GM21825 (cell line): ENCODE results near the gene PLCD4.

ENCODE experiments used
- ATAC-seq: cut with Tn5 transposase; IDR thresholded peaks from one replicate; pipeline ENCODE4 v1.9.1; 2021; ENCODE audit warnings: mild to moderate bottlenecking, moderate library complexity; ENCODE audit not compliant: unreplicated experiment

The PLCD4 gene

DNA sequence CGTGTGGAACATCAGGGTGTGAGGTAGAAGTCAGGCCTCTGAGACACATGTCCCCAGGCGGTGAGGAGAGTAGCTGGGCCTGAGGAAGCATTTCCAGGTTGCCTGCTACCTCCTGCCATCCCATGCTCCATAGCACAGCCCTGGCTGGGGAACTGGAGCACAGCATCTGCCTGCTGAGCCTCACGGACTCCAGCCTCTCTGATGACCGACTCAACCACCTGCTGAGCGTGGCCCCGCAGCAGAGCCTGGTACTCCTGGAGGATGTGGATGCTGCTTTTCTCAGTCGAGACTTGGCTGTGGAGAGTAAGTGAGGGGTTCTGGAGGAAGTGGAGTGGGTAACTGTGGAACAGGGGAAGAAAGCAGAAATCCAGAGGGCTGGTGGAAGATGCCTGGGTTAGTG, 54.7 kb downstream of the PLCD4 start:
- no peak for ATAC-seq

DNA sequence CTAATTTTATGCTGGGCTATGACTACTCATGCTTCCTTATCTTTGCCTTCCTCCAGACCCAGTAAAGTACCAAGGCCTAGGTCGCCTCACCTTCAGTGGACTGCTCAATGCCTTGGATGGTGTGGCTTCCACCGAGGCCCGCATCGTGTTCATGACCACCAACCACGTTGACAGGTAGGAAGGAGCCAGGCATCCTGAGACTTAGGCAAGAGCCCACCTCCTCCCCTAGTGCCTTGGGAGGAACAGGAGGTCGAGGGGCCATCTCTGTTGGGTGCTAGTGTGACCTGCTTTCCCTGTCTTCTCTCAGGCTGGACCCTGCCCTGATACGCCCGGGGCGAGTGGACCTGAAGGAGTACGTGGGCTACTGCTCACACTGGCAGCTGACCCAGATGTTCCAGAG, 55.1 kb downstream of the PLCD4 start:
- ATAC-seq = no peak

DNA sequence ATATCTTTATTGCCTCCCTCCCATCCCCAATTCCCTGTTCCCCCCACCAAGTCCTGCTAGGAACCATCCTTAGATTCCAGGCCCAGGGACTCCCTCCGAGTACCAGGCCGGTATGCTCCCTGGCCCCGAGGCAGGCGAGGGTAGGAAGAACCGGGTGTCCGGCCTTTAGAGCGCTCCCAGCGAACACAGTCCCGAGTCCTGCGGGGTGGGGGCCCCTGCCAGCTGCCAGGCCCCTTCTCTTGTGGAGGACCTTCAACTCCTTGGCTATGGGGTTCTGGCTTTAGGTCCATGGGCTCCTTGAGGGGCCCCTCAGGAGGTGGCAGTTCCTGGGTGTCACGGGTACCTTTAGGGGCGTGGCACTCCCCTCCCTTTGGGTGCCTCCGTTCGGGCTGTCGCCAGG, 56.2 kb downstream of the PLCD4 start:
- ATAC-seq = no peak

DNA sequence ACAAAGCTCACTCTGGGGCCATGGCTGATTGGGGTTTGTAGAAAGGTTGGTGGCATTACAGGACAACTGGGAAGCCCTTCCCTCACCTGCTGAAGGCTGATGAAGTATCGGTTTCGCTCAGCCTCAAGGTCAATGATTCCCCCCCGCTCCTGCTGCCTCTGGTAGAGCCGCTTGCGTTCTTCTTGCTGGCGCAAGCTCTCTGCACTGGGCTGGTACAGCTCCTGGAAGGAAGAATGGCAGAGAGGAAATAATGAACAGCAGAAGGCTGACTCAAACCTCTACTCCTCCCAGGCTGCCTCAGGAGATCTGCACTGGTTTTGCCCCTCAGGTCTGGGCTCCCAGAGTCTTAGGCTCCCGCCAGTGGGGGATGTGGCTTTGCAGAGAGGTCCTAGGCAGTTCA, 57.0 kb downstream of the PLCD4 start:
- no peak for ATAC-seq

DNA sequence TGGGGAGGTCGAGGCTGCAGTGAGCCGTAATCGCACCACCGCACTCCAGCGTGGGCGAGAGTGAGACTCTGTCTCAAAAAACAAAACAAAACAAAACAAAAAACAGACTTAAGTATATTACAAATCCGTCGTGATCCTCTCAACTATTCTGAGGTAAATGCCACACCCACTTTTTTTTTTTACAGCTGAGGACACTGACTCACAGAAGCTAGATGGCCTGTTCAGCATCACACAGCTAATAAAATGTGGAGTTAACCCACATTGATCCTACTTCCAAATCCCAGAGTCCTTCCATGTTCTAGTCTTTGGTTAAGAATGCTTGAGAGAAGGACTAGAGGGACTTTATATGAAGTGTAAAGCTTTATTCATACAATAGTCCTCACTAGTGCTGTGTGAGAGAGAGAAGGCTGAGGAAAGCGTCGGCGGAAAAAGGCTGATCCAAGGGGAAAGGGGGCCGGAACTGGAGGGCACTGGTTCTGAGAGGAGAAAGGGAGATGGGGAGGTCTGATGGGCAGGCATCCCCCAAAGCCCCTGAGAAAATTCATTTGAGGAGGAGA, 63.5 kb downstream of the PLCD4 start:
- peak; percentile 9 for ATAC-seq

DNA sequence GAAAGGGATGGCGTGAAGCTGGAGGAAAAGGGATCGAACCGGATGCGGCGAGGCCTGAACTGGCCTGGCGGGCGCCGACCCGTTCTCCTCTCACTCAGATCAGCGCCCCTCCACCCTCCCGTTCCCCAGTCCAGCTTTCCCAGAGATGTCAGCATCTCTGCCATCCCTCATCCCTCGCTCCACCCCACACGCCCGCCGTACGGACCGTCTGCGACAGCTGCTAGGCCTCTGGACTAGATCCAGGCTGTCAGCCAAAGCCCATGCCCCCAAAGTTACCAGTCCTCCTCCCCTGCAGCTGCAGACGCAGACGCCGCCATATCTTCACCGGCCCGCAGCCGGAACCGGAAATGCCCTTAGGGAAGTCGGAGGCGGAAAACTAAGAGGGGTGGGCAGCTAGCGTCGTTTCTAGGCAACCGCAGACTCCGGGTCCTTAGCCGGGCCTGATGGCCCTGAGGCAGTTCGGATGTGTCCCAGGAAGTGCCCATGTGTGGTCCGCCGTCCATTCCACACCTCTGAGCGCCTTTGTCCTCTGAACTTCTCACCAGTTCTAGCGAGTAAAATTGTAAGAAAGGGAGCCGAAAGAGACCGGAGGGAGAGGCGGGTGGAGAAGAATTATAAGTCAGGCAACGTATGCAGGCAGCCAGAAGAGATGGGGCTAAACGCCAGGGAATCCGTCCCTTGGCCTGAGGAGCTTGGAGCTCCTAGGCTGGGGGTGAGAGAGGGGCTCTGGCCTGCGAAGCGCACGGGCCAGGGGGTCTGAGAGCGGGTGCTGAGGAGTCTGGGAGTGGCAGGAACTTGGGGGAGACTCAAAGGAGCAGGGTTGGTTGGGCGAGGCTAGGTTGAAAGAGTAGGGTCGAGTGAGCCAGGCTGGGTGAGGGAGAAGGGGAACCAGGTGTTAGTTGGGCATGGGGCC, 64.2 kb downstream of the PLCD4 start, which contains the start of the genes RNF25 and STK36:
Gene RNF25, minus strand, starts transcription at position 349 of the 913 bp plus-strand sequence. Its CDS starts 32 bp downstream, at position 317.
Gene STK36, plus strand, starts transcription at position 433 of the 913 bp plus-strand sequence. CDS start 744 bp downstream, outside the sequence.
- ATAC-seq = peak; percentile 97

DNA sequence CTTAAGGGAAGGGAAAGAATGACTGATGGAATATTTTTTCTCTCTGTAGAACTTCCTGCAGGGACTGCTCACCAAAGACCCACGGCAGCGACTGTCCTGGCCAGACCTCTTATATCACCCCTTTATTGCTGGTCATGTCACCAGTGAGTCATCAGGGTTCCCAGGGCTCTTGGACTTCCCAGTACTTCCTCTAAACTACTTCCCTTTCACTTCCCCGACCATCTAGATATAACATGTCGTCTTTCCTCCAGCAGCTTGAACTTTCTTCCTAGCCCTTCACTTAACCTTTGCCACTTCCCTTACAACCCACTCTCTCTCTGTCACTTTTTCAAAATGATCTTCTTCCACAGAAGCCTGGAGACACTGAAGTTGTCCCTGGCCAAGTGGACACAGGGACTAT, 71.4 kb downstream of the PLCD4 start:
- ATAC-seq = no peak

DNA sequence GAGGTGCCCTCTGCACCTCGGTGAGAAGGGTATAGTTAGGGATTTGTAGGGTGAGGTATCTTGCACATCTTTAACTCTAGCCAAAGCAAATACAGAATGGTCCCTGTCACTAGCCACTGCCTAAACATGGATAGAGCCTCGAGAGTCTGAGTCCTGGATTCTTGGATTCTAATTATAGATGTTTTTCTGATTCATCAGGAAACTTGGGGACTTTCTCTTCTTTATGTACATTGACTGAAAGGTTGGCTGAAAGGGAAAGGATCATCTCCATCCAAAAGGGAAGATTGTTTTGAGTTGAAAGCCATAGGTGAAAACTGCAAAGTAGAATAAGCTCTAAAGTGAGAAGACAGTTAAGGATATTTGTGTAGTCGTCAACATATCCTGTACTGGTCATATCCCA, 72.4 kb downstream of the PLCD4 start:
- ATAC-seq = no peak
